ENCODE results near the gene UNK. TPM values are rescaled to one million over a fixed set of nuclear protein-coding genes. Genes with fewer than 3 reads are reported as not detected.
"Not testable (repeated sequence)": the region's sequence is repeated elsewhere in the genome, so short reads cannot be mapped to it uniquely, and the experiment has no call there.

UNK gene
- total RNA-seq, 3 donors from 2014 or later, result 24.5 to 27.5 (median 25.7) TPM

DNA sequence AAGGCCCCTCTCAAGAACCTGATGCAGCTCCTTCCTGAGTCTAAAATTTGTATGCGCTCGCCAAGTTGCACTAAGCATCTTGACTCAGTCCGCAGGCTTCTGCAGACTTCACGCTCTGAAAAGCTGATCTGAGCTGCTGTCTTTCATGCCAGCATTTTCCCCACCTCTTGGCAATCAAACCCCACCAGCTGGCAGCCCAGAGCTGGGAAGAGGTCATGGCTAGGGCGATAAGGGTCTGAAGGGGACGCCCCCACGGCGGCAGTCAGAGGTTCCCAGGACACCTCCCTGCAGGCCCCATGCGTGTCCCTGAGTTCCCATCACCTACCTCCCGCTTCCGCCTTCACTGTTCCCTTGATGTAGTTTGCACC is 64.7 kb downstream of the UNK start:
- H3K4me3 ChIP-seq, result no peak overlapping the region
- ATAC-seq (no peak), DNase-seq (no peak)
- TF ChIP-seq, protein P1, sequence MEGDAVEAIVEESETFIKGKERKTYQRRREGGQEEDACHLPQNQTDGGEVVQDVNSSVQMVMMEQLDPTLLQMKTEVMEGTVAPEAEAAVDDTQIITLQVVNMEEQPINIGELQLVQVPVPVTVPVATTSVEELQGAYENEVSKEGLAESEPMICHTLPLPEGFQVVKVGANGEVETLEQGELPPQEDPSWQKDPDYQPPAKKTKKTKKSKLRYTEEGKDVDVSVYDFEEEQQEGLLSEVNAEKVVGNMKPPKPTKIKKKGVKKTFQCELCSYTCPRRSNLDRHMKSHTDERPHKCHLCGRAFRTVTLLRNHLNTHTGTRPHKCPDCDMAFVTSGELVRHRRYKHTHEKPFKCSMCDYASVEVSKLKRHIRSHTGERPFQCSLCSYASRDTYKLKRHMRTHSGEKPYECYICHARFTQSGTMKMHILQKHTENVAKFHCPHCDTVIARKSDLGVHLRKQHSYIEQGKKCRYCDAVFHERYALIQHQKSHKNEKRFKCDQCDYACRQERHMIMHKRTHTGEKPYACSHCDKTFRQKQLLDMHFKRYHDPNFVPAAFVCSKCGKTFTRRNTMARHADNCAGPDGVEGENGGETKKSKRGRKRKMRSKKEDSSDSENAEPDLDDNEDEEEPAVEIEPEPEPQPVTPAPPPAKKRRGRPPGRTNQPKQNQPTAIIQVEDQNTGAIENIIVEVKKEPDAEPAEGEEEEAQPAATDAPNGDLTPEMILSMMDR (IDR thresholded peaks at IDR 0.05), result no peak
- peaks cover 2% of the 10 kb centered on the region for H3K36me3 ChIP-seq (ENCODE audit: low read depth)
- H3K4me1 ChIP-seq (ENCODE audit: low read depth), result peaks cover 34% of the 10 kb centered on the region
- no peaks in the 10 kb centered on the region for H3K9me3 ChIP-seq
- intact Hi-C loops (cut with DNase I, micrococcal nuclease), result no loop called here

DNA sequence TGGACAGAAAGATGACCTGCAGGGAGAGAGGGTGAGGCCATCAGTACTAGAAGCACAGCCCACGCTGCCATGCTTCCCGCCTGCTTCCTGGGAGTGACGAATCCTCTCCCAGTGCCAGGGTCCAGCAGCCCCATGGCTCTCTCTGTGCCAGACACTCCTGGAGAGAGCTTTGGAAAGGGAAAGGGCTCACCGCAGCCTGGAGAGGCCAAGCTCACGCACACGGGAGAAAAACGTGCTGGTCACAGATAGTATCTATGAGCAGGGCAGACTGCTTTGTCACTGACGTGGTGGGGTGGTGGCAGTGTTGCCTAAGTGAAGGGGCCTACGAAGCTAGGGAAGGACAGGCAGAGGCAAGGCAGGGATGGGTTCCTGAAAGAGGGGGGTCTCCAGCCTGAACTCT is 65.1 kb downstream of the UNK start:
- peaks cover 2% of the 10 kb centered on the region for H3K36me3 ChIP-seq (ENCODE audit: low read depth)
- DNase-seq (no peak), ATAC-seq (no peak)
- intact Hi-C loops (cut with DNase I, micrococcal nuclease), result no loop called here
- H3K9me3 ChIP-seq, result no peaks in the 10 kb centered on the region
- TF ChIP-seq, protein P1 (IDR thresholded peaks at IDR 0.05), result no peak
- H3K4me1 ChIP-seq (ENCODE audit: low read depth), result peaks cover 32% of the 10 kb centered on the region
- H3K4me3 ChIP-seq, result no peak overlapping the region

DNA sequence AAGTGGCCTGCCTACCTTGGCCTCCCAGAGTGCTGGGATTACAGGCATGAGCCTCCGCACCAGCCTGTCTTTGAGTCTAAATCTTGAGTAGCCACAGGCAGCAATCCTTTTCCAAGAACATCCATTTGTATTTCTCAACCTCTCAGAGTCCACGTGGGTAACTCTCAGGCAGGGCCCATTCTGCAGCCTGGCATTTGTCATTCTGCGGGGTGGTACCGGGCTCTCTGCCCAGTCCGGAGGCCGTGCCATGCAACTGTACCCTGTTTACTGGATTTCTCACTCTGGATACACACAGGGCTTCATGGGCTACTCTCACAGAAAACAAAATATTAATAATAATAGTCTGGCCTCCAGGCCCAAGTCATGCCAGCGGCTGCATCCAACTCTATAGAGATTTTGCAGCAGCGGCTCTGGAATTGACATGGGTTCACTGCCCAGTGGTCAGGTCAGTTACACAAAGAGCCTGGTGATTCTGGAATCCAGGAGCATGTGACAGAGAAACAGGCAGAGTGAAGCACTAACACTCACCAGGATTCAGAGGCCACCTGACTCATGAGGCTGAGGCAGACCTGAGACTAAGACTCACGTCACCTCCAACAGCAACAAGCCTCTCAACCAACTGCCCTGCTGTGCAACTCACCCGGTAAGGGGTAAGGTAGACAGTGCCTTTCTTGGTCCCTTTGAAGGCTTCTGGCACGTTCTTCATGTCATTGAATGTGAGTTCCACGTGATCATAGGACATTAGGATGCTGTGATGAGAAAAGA is 66.5 kb downstream of the UNK start:
- intact Hi-C loops (cut with DNase I, micrococcal nuclease), result no loop called here
- no peak for DNase-seq
- Histone ChIP-seq H3K4me3 (no peak overlapping the region), H3K36me3 (ENCODE audit: low read depth) (peaks cover 7% of the 10 kb centered on the region), H3K4me1 (ENCODE audit: low read depth) (peaks cover 18% of the 10 kb centered on the region), H3K9me3 (no peaks in the 10 kb centered on the region)
- TF ChIP-seq, protein P1 (IDR thresholded peaks at IDR 0.05), result no peak
- ATAC-seq, result no peak

DNA sequence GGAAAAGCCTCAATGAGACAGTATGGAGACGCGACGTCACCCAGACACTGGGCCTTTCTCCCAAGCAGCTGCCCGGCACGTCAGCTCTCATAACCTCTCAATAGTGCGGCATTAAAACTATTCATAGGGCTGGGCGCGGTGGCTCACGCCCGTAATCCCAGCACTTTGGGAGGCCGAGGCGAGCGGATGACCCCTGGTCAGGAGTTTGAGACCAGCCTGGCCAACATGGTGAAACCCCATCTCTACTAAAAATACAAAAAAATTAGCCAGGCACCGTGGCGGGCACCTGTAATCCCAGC is 67.0 kb downstream of the UNK start:
- intact Hi-C loops (cut with DNase I, micrococcal nuclease); H3K9me3 ChIP-seq; ATAC-seq; H3K4me3 ChIP-seq; DNase-seq; H3K36me3 ChIP-seq (ENCODE audit: low read depth): not testable (repeated sequence)
- peaks cover 13% of the 10 kb centered on the region for H3K4me1 ChIP-seq (ENCODE audit: low read depth)

DNA sequence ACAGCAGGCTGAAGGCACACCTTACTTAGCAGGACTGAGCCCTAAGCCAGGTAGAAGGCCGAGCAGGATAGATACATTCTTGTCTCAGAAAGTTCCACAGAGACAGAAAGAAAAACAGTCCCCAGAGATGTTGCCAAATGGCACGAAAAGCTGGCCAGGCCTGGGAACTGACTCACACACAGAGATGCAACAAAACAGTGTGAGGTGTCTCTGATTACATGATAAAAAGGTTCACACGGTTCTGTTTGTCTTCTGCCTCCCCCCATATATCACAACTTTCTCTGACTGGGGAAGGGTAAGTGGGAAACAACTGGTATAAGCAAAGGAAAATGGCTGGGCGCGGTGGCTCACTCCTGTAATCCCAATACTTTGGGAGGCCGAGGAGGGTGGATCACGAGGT is 68.8 kb downstream of the UNK start:
- TF ChIP-seq, protein P1 (IDR thresholded peaks at IDR 0.05), result no peak
- Histone ChIP-seq H3K36me3 (ENCODE audit: low read depth) (peaks cover 5% of the 10 kb centered on the region), H3K4me1 (ENCODE audit: low read depth) (peaks cover 6% of the 10 kb centered on the region), H3K9me3 (no peaks in the 10 kb centered on the region), H3K4me3 (no peak overlapping the region)
- DNase-seq, result no peak
- ATAC-seq, result no peak
- intact Hi-C loops (cut with DNase I, micrococcal nuclease), result no loop called here

DNA sequence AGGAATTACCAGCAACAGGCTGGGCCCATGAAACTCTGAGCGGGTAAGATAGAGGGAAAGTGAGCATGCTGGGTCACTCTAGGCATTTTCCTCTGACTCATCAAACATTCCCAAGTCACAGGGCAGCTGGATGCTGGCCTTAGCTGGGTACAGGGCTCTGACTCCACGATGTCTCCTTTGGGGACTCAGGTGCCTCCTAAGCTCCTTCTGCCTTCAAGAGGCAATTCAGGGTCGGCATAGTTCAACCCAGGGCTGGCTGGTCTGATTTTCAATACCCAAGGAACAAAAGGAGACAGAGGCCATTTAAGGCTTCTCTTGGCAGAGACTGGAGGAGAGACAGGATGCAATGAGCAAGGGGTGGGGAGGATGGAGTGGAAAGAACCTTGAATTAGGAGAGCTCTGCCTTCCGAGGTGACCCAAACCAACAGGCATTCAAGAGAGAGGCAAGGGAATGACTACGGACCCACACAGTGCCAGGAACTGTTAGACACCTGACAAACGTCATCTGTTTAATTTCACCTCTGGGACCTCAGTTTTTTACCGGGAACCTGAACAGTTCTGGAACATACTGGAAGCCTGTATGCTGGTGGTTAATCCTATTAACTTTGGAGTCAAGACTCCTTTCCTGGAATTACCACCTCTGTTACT is 69.6 kb downstream of the UNK start:
- TF ChIP-seq, protein P1 (IDR thresholded peaks at IDR 0.05), result no peak
- Histone ChIP-seq H3K4me3 (peak overlapping the region; percentile 85), H3K36me3 (ENCODE audit: low read depth) (peaks cover 5% of the 10 kb centered on the region), H3K4me1 (ENCODE audit: low read depth) (peaks cover 6% of the 10 kb centered on the region), H3K9me3 (no peaks in the 10 kb centered on the region)
- ATAC-seq, result no peak
- intact Hi-C loops (cut with DNase I, micrococcal nuclease), result no loop called here
- DNase-seq, result no peak

Data from mucosa of descending colon (tissue), 3 donors.